ENCODE measurements around the gene HIPK2.

DNA sequence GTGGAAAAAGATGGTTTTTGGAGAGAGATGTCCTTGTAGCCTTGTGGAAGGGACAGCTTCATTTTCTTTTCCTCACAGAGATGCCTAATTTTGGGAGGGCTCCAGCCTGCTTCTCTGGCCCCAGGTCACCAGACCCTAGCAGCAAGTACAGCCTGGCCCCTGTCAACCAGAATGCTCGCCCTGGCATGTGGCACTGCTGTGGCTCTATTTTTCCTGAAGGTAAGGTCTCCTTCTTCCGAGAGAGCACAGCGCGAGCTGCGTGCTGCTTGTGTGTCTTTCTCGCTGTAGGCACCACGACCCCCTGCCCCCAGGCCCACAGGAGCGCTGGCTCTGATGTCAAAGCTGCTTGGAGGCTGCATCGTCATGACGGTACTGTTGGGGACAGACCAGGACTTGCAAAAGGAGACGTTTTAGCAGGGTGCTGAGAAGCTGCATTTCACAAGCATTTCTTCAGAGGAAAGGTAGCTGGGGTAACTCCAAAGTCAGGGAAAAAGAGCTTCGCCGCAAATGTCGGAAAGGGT lies 195.6 kb downstream of the HIPK2 start:
- TF ChIP-seq POLR2A (IDR thresholded peaks at IDR 0.05), result no peak
- TF ChIP-seq, protein P1, sequence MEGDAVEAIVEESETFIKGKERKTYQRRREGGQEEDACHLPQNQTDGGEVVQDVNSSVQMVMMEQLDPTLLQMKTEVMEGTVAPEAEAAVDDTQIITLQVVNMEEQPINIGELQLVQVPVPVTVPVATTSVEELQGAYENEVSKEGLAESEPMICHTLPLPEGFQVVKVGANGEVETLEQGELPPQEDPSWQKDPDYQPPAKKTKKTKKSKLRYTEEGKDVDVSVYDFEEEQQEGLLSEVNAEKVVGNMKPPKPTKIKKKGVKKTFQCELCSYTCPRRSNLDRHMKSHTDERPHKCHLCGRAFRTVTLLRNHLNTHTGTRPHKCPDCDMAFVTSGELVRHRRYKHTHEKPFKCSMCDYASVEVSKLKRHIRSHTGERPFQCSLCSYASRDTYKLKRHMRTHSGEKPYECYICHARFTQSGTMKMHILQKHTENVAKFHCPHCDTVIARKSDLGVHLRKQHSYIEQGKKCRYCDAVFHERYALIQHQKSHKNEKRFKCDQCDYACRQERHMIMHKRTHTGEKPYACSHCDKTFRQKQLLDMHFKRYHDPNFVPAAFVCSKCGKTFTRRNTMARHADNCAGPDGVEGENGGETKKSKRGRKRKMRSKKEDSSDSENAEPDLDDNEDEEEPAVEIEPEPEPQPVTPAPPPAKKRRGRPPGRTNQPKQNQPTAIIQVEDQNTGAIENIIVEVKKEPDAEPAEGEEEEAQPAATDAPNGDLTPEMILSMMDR (IDR thresholded peaks at IDR 0.05), result no peak
